Right lobe of liver (tissue), 6 donors: ENCODE measurements around the gene SULT1C2. TPM values are rescaled to one million over a fixed set of nuclear protein-coding genes. Genes with fewer than 3 reads are reported as not detected.

Experiments
- ATAC-seq, 4 donors: fragments of 200-7000 bp; cut with Tn5 transposase; one replicate each; pipeline ENCODE4 v1.9.1; 2020; ENCODE audit warnings: mild to moderate bottlenecking in 4 of 4, moderate library complexity in 4 of 4
- DNase-seq, 3 donors: peaks; one replicate each; pipeline ENCODE4 v3.0.0-alpha.2; 2020
- H3K27ac ChIP-seq, 3 donors: fragments of 200-600 bp; one replicate each; pipeline ENCODE4 v1.8.0; 2022
- H3K27me3 ChIP-seq, 2 donors: fragments of 200-600 bp; one replicate each; pipeline ENCODE4 v1.8.0; 2022
- H3K36me3 ChIP-seq, 4 donors: fragments of 200-600 bp; sonication (generic) in 1 of 4; one replicate each; pipeline versions ENCODE4 v1.5.1 to v1.8.0; 2017 to 2022; ENCODE audit warnings: control low read depth in 1 of 4
- H3K4me1 ChIP-seq, 4 donors: fragments of 200-600 bp; sonication (generic) in 1 of 4; one replicate each; pipeline versions ENCODE4 v1.5.1 to v1.8.0; 2017 to 2022; ENCODE audit warnings: control low read depth in 1 of 4
- H3K4me3 ChIP-seq, 3 donors: fragments of 200-600 bp; one replicate each; pipeline ENCODE4 v1.8.0; 2022
- H3K9me3 ChIP-seq, 4 donors: fragments of 200-600 bp; sonication (generic) in 1 of 4; one replicate each; pipeline versions ENCODE4 v1.5.1 to v1.8.0; 2017 to 2022; ENCODE audit warnings: control low read depth in 1 of 4
- CTCF ChIP-seq, 4 donors: fragments of 200-600 bp in 3 of 4; fragments of 450-650 bp in 1 of 4; IDR thresholded peaks; one replicate each; pipeline versions ENCODE4 v1.5.1 to v1.8.0; 2016 to 2022; ENCODE audit warnings: antibody characterized with exemption in 4 of 4, mild to moderate bottlenecking in 2 of 4
- POLR2A ChIP-seq: fragments of 450-650 bp; IDR thresholded peaks from one replicate; pipeline ENCODE4 v1.6.1; 2017; ENCODE audit warnings: antibody characterized with exemption, mild to moderate bottlenecking
- WGBS: methylation state at CpG from one replicate; pipeline ENCODE4 v1.1.6; 2018; ENCODE audit warnings: low coverage, low lambda C conversion rate; ENCODE audit not compliant: insufficient coverage; ENCODE audit errors: missing lambda C conversion rate; 5-methylcytosine and 5-hydroxymethylcytosine counted together
- intact Hi-C, 2 donors: fragments of 100-400 bp; cut with DNase I; formaldehyde crosslinking; loops; one replicate each; pipeline versions ENCODE4 v1.11.2 to v1.14.1; 2022
- total RNA-seq, 6 experiments: library from RNA; depleted of rRNA in 2 of 6; stranded (reverse); fragments of >200 nt in 2 of 6; fragmentation: NEBNext Ultra II Directional in 3 of 6; extraction: Animal tissue kit (Norgen Biotek cat#: 25700) in 3 of 6; gene quantifications; one replicate each; pipeline versions ENCODE4 v1.1.0 to v1.2.4, GENCODE V29; 2016 to 2023
- donor health status: DM: no; HTN: yes; CAD: no.
- donor health status: DM: no; HTN: no; CAD: no.
- donor health status: DM: no; HTN: no; CAD: no.
- donor health status: DM: no; HTN: yes; CAD: no.
- donor health status: DM: no; HTN: yes; CAD: no.

The SULT1C2 gene
- total RNA-seq, 6 experiments from 2014 or later = 0.87 to 31.2 (median 2.0) TPM; not detected in 1

GRCh38 chr2:108244667-108245414 is 43.9 kb upstream of the SULT1C2 start:
- Histone ChIP-seq H3K4me1 (peaks cover 0 to 11% (median 0%) of the 10 kb centered on the region in 4 donors), H3K36me3 (no peaks in the 10 kb centered on the region), H3K4me3 (no peak overlapping the region), H3K9me3 (no peaks in the 10 kb centered on the region), H3K27ac (peak overlapping the region in 1 of 3 donors; percentile 38), H3K27me3 (no peaks in the 10 kb centered on the region)
- TF ChIP-seq CTCF (IDR thresholded peaks at IDR 0.05) (no peak), POLR2A (no peak)
- ATAC-seq (peak in 3 of 4 donors; percentile 39 to 77 (median 51)), DNase-seq (no peak)
- intact Hi-C loops = no loop called here
- 83% methylated on average over 2 of the region's 2 CpGs for whole genome bisulfite sequencing

- TF ChIP-seq CTCF (IDR thresholded peaks at IDR 0.05) = no peak
- no peak for TF ChIP-seq POLR2A
- intact Hi-C loops = no loop called here
- Histone ChIP-seq H3K4me1 (no peaks in the 10 kb centered on the region), H3K4me3 (no peak overlapping the region), H3K36me3 (no peaks in the 10 kb centered on the region), H3K27me3 (no peaks in the 10 kb centered on the region), H3K27ac (no peak overlapping the region), H3K9me3 (no peaks in the 10 kb centered on the region)
- ATAC-seq (no peak), DNase-seq (no peak)
- 63% methylated on average over 1 of the region's 1 CpG for WGBS
Observed at GRCh38 chr2:108253106-108253505, 35.6 kb upstream of the SULT1C2 start.

GRCh38 chr2:108257757-108258331 is 30.9 kb upstream of the SULT1C2 start:
- ATAC-seq (peak in 1 of 4 donors; percentile 50), DNase-seq (no peak)
- Histone ChIP-seq H3K27ac (no peak overlapping the region), H3K36me3 (no peaks in the 10 kb centered on the region), H3K27me3 (no peaks in the 10 kb centered on the region), H3K9me3 (no peaks in the 10 kb centered on the region), H3K4me1 (no peaks in the 10 kb centered on the region), H3K4me3 (no peak overlapping the region)
- intact Hi-C loops = no loop called here
- no peak for TF ChIP-seq CTCF (IDR thresholded peaks at IDR 0.05)
- TF ChIP-seq POLR2A = no peak
- 31% methylated on average over 3 of the region's 3 CpGs for WGBS

- TF ChIP-seq CTCF (IDR thresholded peaks at IDR 0.05) (no peak), POLR2A (no peak)
- H3K4me3 ChIP-seq = no peak overlapping the region
- 73% methylated on average over 1 of the region's 1 CpG for WGBS
- H3K36me3 ChIP-seq = no peaks in the 10 kb centered on the region
- H3K9me3 ChIP-seq = no peaks in the 10 kb centered on the region
- H3K27me3 ChIP-seq = no peaks in the 10 kb centered on the region
- intact Hi-C loops = no loop called here
- DNase-seq (no peak), ATAC-seq (no peak)
- no peak overlapping the region for H3K27ac ChIP-seq
- H3K4me1 ChIP-seq = no peaks in the 10 kb centered on the region
Observed at GRCh38 chr2:108260773-108261172, 27.9 kb upstream of the SULT1C2 start.
